ENCODE measurements around the gene ZNF688.

- TF ChIP-seq POLR2A (IDR thresholded peaks at IDR 0.05; ENCODE audit: borderline replicate concordance, extremely low read depth, insufficient read depth, insufficient read length): no peak
- TF ChIP-seq, protein P1, sequence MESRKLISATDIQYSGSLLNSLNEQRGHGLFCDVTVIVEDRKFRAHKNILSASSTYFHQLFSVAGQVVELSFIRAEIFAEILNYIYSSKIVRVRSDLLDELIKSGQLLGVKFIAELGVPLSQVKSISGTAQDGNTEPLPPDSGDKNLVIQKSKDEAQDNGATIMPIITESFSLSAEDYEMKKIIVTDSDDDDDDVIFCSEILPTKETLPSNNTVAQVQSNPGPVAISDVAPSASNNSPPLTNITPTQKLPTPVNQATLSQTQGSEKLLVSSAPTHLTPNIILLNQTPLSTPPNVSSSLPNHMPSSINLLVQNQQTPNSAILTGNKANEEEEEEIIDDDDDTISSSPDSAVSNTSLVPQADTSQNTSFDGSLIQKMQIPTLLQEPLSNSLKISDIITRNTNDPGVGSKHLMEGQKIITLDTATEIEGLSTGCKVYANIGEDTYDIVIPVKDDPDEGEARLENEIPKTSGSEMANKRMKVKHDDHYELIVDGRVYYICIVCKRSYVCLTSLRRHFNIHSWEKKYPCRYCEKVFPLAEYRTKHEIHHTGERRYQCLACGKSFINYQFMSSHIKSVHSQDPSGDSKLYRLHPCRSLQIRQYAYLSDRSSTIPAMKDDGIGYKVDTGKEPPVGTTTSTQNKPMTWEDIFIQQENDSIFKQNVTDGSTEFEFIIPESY (IDR thresholded peaks at IDR 0.05; ENCODE audit: extremely low read depth, insufficient replicate concordance, low read length): no peak
Observed at GRCh38 chr16:30525844-30526136, 45.7 kb downstream of the ZNF688 start.

Data from HCT116 (cell line).